Vagina (tissue), 2 donors: Measurements from ENCODE around the gene SLC38A2. TPM values are rescaled to one million over a fixed set of nuclear protein-coding genes. Genes with fewer than 3 reads are reported as not detected.

Source experiments
- DNase-seq, 2 donors: peaks; one replicate each; pipeline ENCODE4 v3.0.0-alpha.2; 2017; ENCODE audit errors: extremely low spot score in 2 of 2
- H3K27ac ChIP-seq: fragments of 200-600 bp; sonication (generic); one replicate; pipeline ENCODE4 v1.5.1; 2019
- H3K27me3 ChIP-seq: fragments of 200-600 bp; sonication (generic); one replicate; pipeline ENCODE4 v1.5.1; 2019
- H3K36me3 ChIP-seq, 2 donors: fragments of 200-600 bp; sonication (generic); one replicate each; pipeline ENCODE4 v1.5.1; 2017 to 2019
- H3K4me1 ChIP-seq: fragments of 200-600 bp; sonication (generic); one replicate; pipeline ENCODE4 v1.5.1; 2019
- H3K4me3 ChIP-seq, 2 donors: fragments of 200-600 bp; sonication (generic); 1 replicate in 1 of 2; 2 replicates in 1 of 2; pipeline ENCODE4 v1.5.1; 2016 to 2019
- H3K9me3 ChIP-seq: fragments of 200-600 bp; sonication (generic); one replicate; pipeline ENCODE4 v1.5.1; 2019
- POLR2A ChIP-seq, 2 donors: fragments of 450-650 bp; IDR thresholded peaks; one replicate each; pipeline ENCODE4 v1.6.1; 2017; ENCODE audit warnings: antibody characterized with exemption in 2 of 2, mild to moderate bottlenecking in 2 of 2, moderate library complexity in 2 of 2
- POLR2AphosphoS5 ChIP-seq, 2 donors: sonication (generic); formaldehyde crosslinking; IDR thresholded peaks; one replicate each; pipeline ENCODE4 v1.9.0; 2017; ENCODE audit warnings: antibody characterized with exemption in 2 of 2, mild to moderate bottlenecking in 2 of 2, low read depth in 1 of 2; ENCODE audit not compliant: insufficient read depth in 1 of 2
- intact Hi-C: fragments of 100-400 bp; cut with DNase I; formaldehyde crosslinking; loops from one replicate; pipeline ENCODE4 v1.15.1; 2023
- total RNA-seq: library from RNA; depleted of rRNA; stranded (reverse); fragments of >200 nt; gene quantifications from one replicate; pipeline ENCODE4 v1.2.3, GENCODE V29; 2016
- TF ChIP-seq, protein P1 (sequence below), 3 experiments: fragments of 450-650 bp in 2 of 3; fragments of 200-600 bp in 1 of 3; sonication (generic) in 1 of 3; IDR thresholded peaks; one replicate each; pipeline ENCODE4 v1.5.1; 2017 to 2019; ENCODE audit warnings: antibody characterized with exemption in 3 of 3, mild to moderate bottlenecking in 2 of 3, moderate library complexity in 2 of 3

Gene SLC38A2
- total RNA-seq, 1 donor from 2014 or later = 352 TPM

DNA sequence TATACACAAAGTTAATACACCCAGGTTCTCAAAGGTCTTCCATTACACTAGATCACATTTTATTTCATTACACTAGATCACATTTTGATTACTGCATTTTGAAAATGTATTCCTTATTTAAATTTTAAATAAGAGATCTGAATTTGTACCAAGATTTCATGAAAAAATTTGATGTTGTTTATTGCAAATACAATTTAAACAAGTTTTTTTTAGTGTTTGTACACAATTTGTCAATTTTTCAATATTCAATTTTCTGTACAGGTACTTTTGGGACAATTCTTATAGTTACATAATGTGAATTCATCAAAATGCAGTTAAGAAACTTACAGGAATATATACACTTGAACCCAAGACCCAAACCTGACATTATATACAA, 14.3 kb downstream of the SLC38A2 start:
- intact Hi-C loops = no loop called here
- Histone ChIP-seq H3K27ac (no peak overlapping the region), H3K36me3 (peaks cover 6 to 43% of the 10 kb centered on the region in 2 donors), H3K27me3 (no peaks in the 10 kb centered on the region), H3K9me3 (no peaks in the 10 kb centered on the region), H3K4me3 (no peak overlapping the region), H3K4me1 (peaks cover 33% of the 10 kb centered on the region)
- no peak for DNase-seq
- TF ChIP-seq POLR2AphosphoS5 (IDR thresholded peaks at IDR 0.05; ENCODE audit: insufficient read depth in 1 of 2, low read depth in 1 of 2) (no peak), POLR2A (IDR thresholded peaks at IDR 0.05) (no peak)
- TF ChIP-seq, protein P1, sequence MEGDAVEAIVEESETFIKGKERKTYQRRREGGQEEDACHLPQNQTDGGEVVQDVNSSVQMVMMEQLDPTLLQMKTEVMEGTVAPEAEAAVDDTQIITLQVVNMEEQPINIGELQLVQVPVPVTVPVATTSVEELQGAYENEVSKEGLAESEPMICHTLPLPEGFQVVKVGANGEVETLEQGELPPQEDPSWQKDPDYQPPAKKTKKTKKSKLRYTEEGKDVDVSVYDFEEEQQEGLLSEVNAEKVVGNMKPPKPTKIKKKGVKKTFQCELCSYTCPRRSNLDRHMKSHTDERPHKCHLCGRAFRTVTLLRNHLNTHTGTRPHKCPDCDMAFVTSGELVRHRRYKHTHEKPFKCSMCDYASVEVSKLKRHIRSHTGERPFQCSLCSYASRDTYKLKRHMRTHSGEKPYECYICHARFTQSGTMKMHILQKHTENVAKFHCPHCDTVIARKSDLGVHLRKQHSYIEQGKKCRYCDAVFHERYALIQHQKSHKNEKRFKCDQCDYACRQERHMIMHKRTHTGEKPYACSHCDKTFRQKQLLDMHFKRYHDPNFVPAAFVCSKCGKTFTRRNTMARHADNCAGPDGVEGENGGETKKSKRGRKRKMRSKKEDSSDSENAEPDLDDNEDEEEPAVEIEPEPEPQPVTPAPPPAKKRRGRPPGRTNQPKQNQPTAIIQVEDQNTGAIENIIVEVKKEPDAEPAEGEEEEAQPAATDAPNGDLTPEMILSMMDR (IDR thresholded peaks at IDR 0.05) = no peak

DNA sequence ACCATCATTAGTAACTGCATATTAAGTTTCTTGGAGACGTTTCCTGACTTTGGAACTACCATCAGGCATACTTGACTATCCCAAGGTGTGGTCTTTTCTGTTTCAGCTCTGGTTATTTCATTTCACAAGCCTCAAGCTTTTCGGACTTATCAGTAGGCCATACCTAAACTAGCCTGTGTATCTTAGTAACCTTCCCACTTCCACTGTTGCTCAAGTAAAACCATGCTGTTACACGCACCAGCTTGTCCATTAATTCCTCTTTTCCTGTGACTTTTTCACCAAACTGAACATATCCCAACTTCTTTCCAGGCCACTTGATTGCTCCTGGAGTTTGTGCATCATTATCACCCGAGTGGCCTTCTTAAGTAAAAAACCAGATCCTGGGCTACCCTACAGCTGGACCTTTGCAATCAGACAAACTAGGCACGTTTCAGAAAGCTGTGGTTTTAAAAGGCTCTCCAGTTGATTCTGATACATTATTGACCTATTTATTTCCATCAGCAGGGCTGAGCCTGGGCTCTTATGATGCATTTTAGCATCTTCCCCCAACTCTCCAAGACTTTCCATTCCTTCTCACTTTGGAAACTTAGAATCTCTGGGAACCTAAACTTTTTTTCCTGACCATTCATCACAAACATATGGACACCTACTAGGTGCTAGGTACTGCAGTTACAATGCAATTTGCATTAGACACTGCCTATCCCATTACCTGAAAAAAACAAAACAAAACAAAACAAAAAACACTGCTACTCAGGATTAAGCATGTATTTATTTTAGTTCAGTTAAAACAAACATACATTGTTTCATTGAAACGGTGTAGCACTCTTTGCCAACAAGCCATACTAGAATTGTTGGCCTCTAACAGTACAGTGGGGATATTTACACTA, 14.9 kb downstream of the SLC38A2 start:
- H3K4me1 ChIP-seq = peaks cover 27% of the 10 kb centered on the region
- intact Hi-C loops = no loop called here
- no peak for TF ChIP-seq POLR2AphosphoS5 (IDR thresholded peaks at IDR 0.05; ENCODE audit: insufficient read depth in 1 of 2, low read depth in 1 of 2)
- TF ChIP-seq, protein P1 (IDR thresholded peaks at IDR 0.05) = no peak
- no peak for TF ChIP-seq POLR2A (IDR thresholded peaks at IDR 0.05)
- H3K36me3 ChIP-seq = peaks cover 6 to 36% of the 10 kb centered on the region in 2 donors
- no peaks in the 10 kb centered on the region for H3K9me3 ChIP-seq
- no peaks in the 10 kb centered on the region for H3K27me3 ChIP-seq
- H3K4me3 ChIP-seq = no peak overlapping the region
- DNase-seq = no peak
- no peak overlapping the region for H3K27ac ChIP-seq

DNA sequence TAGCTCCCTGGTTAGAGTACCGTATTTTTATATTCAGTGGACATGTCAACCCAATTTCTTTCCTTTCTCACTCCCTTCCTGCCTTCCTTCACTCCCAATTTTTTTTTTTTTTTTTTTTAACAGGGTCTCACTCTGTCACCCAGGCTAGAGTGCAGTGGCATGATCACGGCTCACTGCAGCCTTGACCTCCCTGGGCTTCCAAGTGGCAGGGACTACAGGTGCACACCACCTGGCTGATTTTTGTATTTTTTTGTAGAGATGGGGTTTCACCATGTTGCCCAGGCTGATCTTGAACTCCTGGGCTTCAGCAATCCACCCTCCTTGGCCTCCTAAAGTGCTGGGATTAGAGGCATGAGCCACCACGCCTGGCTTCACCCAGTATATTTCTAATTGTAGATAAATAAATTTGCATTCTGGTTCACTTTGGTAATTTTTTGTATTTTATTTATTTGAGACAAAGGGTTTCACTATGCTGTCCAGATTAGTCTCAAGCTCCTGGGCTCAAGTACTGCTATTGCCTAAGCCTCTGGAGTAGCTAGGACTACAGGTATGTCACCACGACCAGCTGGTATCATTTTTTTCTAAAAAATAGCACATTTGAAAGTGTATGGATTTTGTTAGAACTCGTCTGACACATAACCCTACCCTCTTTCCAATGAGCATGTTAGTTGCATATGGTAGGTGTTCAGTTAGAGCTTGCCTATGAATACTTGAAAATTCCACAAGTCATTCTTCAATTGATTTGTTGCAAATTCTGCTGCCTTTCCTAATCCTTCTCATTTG, 15.7 kb downstream of the SLC38A2 start:
- no peak overlapping the region for H3K4me3 ChIP-seq
- no peaks in the 10 kb centered on the region for H3K27me3 ChIP-seq
- intact Hi-C loops = loop anchor here (1.0 kb wide), 1 partner anchor 7 kb away; no protein-coding TSS in a partner anchor
- H3K9me3 ChIP-seq = no peaks in the 10 kb centered on the region
- no peak for TF ChIP-seq POLR2AphosphoS5 (IDR thresholded peaks at IDR 0.05; ENCODE audit: insufficient read depth in 1 of 2, low read depth in 1 of 2)
- TF ChIP-seq POLR2A (IDR thresholded peaks at IDR 0.05) = no peak
- TF ChIP-seq, protein P1 (IDR thresholded peaks at IDR 0.05) = no peak
- H3K36me3 ChIP-seq = peaks cover 5 to 28% of the 10 kb centered on the region in 2 donors
- DNase-seq = no peak
- H3K4me1 ChIP-seq = peaks cover 19% of the 10 kb centered on the region
- H3K27ac ChIP-seq = no peak overlapping the region

DNA sequence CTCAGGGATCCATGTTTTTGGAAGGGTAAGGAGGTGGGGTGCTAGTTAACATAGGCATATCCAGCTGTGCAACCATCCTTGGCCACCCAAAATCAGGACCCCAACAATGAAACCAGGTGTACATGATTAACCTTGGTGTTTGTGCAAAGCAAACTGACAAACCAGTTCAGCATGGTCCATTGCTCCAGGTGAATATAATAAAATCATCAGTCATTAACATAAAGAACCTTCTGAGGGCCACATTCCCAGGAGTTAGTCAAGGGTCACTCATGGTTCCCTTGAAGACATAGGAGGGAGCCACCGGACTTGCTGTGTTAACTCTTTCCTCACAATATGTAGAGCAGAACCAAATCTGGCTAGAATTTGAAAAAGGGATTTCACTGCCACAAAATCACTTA, 17.8 kb downstream of the SLC38A2 start:
- DNase-seq = no peak
- intact Hi-C loops = no loop called here
- H3K9me3 ChIP-seq = no peaks in the 10 kb centered on the region
- H3K4me1 ChIP-seq = peaks cover 10% of the 10 kb centered on the region
- no peaks in the 10 kb centered on the region for H3K27me3 ChIP-seq
- H3K4me3 ChIP-seq = no peak overlapping the region
- H3K27ac ChIP-seq = no peak overlapping the region
- peaks cover 0 to 8% of the 10 kb centered on the region in 2 donors for H3K36me3 ChIP-seq
- TF ChIP-seq POLR2A (IDR thresholded peaks at IDR 0.05) = no peak

DNA sequence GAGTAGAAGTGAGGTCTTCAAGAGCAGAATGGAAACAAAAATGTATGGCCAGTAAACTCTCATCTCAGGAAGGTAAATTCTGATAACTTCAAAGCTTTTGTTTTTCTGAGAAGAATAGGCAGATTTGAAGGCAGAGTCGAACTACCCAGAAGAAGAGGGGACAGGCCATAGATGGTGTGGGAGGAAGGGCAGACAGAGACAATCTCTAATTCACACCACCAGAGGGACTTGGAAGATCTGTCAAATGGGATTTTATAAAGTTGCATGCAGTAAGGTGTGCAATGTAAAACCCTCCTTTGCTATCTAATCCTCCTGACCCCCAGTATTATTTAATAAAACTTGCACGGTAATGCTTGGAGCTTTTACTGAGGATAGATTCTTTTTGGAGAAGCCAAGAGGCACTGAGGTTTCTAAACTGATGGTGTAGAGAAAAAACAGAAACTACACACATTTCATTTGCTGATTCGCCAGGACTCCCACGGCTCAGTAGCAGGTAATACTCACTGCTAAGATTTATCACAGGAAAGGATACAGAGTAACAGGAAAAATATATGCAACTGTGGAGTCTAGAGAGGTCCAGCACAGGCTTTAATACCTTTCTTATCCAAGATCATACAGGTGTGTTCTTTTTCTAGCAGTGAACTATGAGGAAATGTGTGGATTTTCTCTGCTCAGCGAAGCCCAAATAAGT, 18.3 kb downstream of the SLC38A2 start:
- DNase-seq = no peak
- Histone ChIP-seq H3K4me3 (no peak overlapping the region), H3K4me1 (peaks cover 7% of the 10 kb centered on the region), H3K27me3 (no peaks in the 10 kb centered on the region), H3K27ac (no peak overlapping the region), H3K36me3 (peaks cover 0 to 2% of the 10 kb centered on the region in 2 donors), H3K9me3 (no peaks in the 10 kb centered on the region)
- intact Hi-C loops = no loop called here
- TF ChIP-seq POLR2A (IDR thresholded peaks at IDR 0.05) (no peak), POLR2AphosphoS5 (IDR thresholded peaks at IDR 0.05; ENCODE audit: insufficient read depth in 1 of 2, low read depth in 1 of 2) (no peak)
- TF ChIP-seq, protein P1 (IDR thresholded peaks at IDR 0.05) = no peak
